ENCODE data around the gene PEA15. TPM values are rescaled to one million over a fixed set of nuclear protein-coding genes. Genes with fewer than 3 reads are reported as not detected.
A peak's percentile ranks its signal among the peaks of the same experiment; 100 is the strongest.

PEA15 gene, protein sequence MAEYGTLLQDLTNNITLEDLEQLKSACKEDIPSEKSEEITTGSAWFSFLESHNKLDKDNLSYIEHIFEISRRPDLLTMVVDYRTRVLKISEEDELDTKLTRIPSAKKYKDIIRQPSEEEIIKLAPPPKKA
- 19.4 TPM for polyA plus RNA-seq

- peak within 1 kb of the TSS; percentile 94 to 97 (median 96) for H3K27ac Mint-ChIP-seq
- H3K4me3 Mint-ChIP-seq, result peak within 1 kb of the TSS; percentile 90 to 98 (median 93)
- peaks cover 5% of the 10 kb centered on the region for H3K36me3 Mint-ChIP-seq
- H3K9me3 Mint-ChIP-seq, result no peaks in the 10 kb centered on the region
- H3K4me1 Mint-ChIP-seq, result peaks cover 39 to 63% (median 39%) of the 10 kb centered on the region in 3 donors
- no peaks in the 10 kb centered on the region for H3K27me3 Mint-ChIP-seq
Observed at GRCh38 chr1:160205242-160206035, at the start of gene PEA15. TSS of gene PEA15 (plus strand) at chr1:160205384. CDS start at chr1:160211545, 6,161 bp downstream.

DNA sequence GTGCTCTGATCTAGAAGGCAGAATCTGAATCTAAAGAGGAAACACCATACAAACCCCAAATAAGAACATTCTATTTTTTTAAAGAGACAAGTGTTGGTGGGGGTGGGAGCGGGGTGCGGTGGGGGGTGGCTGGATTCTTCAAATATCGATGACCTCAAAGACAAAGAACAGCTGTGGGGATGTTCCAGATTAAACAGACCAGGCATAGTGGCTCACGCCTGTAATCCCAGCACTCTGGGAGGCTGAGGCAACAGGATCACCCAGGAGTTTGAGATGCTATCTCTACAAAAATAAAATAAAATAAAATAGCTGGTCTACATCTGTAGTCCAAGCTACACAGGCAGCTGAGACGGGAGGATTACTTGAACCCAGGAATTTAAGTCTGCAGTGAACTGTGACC, 48.8 kb upstream of the PEA15 start:
- no peak overlapping the region for H3K27ac Mint-ChIP-seq
- peaks cover 2% of the 10 kb centered on the region for H3K27me3 Mint-ChIP-seq
- peaks cover 2% of the 10 kb centered on the region for H3K36me3 Mint-ChIP-seq
- no peaks in the 10 kb centered on the region for H3K9me3 Mint-ChIP-seq
- H3K4me1 Mint-ChIP-seq, result no peaks in the 10 kb centered on the region
- H3K4me3 Mint-ChIP-seq, result no peak overlapping the region

DNA sequence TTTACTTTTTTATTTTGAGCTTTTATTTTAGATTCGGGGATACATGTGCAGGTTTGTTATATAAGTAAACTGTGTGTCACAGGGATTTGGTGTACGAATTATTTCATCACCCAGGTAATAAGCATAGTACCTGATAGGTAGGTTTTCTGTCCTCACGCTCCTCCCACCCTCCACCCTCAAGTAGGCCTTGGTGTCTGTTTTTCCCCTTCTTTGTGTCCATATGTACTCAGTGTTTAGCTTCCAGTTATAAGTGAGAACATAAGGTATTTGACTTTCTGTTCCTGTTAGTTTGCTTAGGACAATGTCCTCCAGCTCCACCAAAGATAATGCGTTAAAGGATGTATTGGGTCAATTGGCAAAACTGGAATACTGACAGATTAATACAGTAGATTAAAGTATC, 48.0 kb upstream of the PEA15 start:
- Mint-ChIP-seq H3K27me3 (peaks cover 2% of the 10 kb centered on the region), H3K36me3 (no peaks in the 10 kb centered on the region), H3K27ac (no peak overlapping the region), H3K4me3 (no peak overlapping the region), H3K4me1 (peaks cover 0 to 4% (median 0%) of the 10 kb centered on the region in 3 donors), H3K9me3 (no peaks in the 10 kb centered on the region)

DNA sequence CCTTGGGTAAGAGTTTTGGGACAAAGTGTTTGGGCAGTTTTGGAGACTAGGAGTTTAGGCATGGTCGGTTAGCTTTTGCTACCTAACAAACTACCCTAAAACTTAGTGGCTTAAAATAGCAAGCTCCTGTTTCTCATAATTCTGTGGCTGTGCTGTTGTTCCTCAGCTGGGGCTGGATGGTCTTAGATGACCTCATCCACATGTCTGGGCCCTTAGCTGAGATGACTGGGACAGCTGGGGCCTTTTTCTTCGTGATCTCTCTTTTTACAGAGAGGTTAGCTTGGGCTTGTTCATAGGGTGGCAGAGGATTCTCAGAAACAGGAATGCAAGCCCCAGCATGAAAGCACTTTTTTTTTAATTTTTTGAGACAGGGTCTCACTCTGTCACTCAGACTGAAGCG, 47.2 kb upstream of the PEA15 start:
- Mint-ChIP-seq H3K36me3 (no peaks in the 10 kb centered on the region), H3K4me3 (no peak overlapping the region), H3K27me3 (peaks cover 2% of the 10 kb centered on the region), H3K4me1 (peaks cover 0 to 4% (median 0%) of the 10 kb centered on the region in 3 donors), H3K9me3 (no peaks in the 10 kb centered on the region), H3K27ac (no peak overlapping the region)

DNA sequence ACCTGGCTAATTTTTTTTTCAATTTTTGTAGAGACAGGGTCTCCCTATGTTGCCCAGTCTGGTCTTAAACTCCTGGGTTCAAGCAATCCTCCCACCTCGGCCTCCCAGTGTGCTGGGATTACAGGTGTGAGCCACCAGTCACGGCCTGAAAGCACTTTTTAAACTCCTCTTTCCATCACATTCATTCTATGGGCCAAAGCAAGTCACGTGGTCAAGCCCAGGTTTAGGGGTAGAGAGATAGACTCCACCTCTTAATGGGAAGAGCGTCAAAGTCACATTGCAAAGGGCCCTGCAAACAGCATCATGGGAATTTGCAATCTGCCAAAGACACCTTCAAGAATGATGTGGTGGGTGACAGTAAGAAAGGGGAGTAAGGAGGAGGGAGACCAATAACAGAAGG, 46.6 kb upstream of the PEA15 start:
- H3K9me3 Mint-ChIP-seq, result no peaks in the 10 kb centered on the region
- peak overlapping the region in 1 of 3 donors; percentile 42 for H3K27ac Mint-ChIP-seq
- no peaks in the 10 kb centered on the region for H3K36me3 Mint-ChIP-seq
- peaks cover 0 to 4% (median 0%) of the 10 kb centered on the region in 3 donors for H3K4me1 Mint-ChIP-seq
- no peak overlapping the region for H3K4me3 Mint-ChIP-seq
- H3K27me3 Mint-ChIP-seq, result peaks cover 2% of the 10 kb centered on the region

DNA sequence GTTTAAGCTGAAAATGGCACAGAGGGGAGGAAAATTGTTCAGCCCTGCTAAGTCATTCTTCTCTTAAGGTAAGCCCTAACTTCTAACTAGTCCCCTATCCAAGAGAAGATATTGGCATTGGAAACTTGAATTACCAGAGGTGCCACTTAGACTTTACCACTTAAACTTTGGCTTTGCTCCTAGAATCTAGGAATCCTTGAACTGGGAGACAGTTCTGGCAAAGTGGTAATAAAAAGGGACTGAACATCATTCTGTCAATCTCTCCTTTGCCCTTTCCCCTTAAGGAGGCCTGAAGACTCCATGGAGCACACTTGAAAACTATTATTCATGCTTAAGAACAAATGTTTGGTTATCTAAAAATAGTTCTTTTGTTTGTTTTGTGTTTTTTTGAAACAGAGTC, 45.3 kb upstream of the PEA15 start:
- Mint-ChIP-seq H3K9me3 (no peaks in the 10 kb centered on the region), H3K27me3 (peaks cover 2% of the 10 kb centered on the region), H3K4me1 (peaks cover 0 to 4% (median 0%) of the 10 kb centered on the region in 3 donors), H3K27ac (no peak overlapping the region), H3K36me3 (no peaks in the 10 kb centered on the region), H3K4me3 (no peak overlapping the region)

- Mint-ChIP-seq H3K36me3 (no peaks in the 10 kb centered on the region), H3K27ac (no peak overlapping the region), H3K27me3 (no peaks in the 10 kb centered on the region), H3K4me3 (no peak overlapping the region), H3K9me3 (no peaks in the 10 kb centered on the region), H3K4me1 (peaks cover 0 to 4% (median 0%) of the 10 kb centered on the region in 3 donors)
Observed at GRCh38 chr1:160161965-160162705, 43.0 kb upstream of the PEA15 start.

DNA sequence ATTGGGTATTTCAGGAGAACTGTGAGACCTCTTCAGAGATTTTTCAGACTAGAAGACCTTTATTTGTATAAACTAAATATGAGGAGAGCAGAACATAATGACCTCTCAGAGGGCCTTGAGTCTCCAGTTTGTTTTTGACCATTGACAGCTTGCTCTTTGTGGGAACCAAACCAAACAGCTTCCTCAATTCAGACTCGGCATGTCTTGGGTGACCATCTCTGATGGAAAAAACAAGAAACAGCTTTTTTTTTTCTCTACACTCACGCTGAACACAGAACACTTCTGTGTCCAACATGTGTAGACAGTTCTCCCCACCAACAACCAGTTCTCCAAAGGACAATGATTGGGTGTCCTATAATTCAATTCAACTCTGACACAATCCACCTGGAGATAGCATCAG, 42.3 kb upstream of the PEA15 start:
- no peak overlapping the region for H3K4me3 Mint-ChIP-seq
- no peak overlapping the region for H3K27ac Mint-ChIP-seq
- H3K4me1 Mint-ChIP-seq, result peaks cover 0 to 4% (median 3%) of the 10 kb centered on the region in 3 donors
- no peaks in the 10 kb centered on the region for H3K36me3 Mint-ChIP-seq
- no peaks in the 10 kb centered on the region for H3K27me3 Mint-ChIP-seq
- H3K9me3 Mint-ChIP-seq, result no peaks in the 10 kb centered on the region

GRCh38 chr1:160163615-160164014, 41.6 kb upstream of the PEA15 start:
- H3K4me3 Mint-ChIP-seq, result no peak overlapping the region
- H3K27ac Mint-ChIP-seq, result no peak overlapping the region
- no peaks in the 10 kb centered on the region for H3K9me3 Mint-ChIP-seq
- no peaks in the 10 kb centered on the region for H3K36me3 Mint-ChIP-seq
- no peaks in the 10 kb centered on the region for H3K27me3 Mint-ChIP-seq
- peaks cover 0 to 4% (median 4%) of the 10 kb centered on the region in 3 donors for H3K4me1 Mint-ChIP-seq

GRCh38 chr1:160164121-160164520, 41.1 kb upstream of the PEA15 start:
- H3K9me3 Mint-ChIP-seq, result no peaks in the 10 kb centered on the region
- no peaks in the 10 kb centered on the region for H3K27me3 Mint-ChIP-seq
- H3K27ac Mint-ChIP-seq, result no peak overlapping the region
- peaks cover 1 to 7% (median 6%) of the 10 kb centered on the region in 3 donors for H3K4me1 Mint-ChIP-seq
- no peak overlapping the region for H3K4me3 Mint-ChIP-seq
- no peaks in the 10 kb centered on the region for H3K36me3 Mint-ChIP-seq

DNA sequence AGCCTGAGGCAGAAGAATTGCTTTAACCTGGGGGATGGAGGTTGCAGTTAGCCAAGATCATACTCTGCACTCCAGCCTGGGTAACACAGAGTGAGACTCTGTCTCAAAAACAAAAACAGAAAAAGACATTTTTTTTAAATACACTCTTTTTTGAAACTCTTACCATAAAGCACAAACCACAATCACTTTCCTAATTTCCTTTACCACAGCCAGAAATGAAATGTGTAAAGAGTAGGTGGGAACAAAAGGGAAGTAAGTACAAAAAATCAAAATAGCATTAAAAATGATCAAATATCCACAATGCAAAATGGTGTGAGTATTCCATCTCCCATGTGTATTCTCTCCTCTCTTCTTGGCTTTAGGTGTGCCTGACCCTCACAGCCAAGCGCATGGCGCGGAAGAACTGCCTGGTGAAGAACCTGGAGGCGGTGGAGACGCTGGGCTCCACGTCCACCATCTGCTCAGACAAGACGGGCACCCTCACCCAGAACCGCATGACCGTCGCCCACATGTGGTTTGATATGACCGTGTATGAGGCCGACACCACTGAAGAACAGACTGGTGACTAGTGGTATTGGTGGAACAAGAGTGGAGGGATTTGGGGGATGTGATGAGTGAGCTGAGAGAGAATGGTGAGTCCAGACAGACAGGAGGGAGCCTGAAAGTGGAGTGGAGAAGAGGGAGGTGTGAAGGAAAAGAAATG, 38.9 kb upstream of the PEA15 start:
- no peak overlapping the region for H3K4me3 Mint-ChIP-seq
- H3K36me3 Mint-ChIP-seq, result no peaks in the 10 kb centered on the region
- peaks cover 4% of the 10 kb centered on the region for H3K27me3 Mint-ChIP-seq
- peaks cover 10 to 16% (median 15%) of the 10 kb centered on the region in 3 donors for H3K4me1 Mint-ChIP-seq
- no peaks in the 10 kb centered on the region for H3K9me3 Mint-ChIP-seq
- no peak overlapping the region for H3K27ac Mint-ChIP-seq

GRCh38 chr1:160167056-160167455, 38.1 kb upstream of the PEA15 start:
- Mint-ChIP-seq H3K9me3 (no peaks in the 10 kb centered on the region), H3K27ac (no peak overlapping the region), H3K4me3 (no peak overlapping the region), H3K4me1 (peaks cover 10 to 15% (median 12%) of the 10 kb centered on the region in 3 donors), H3K36me3 (no peaks in the 10 kb centered on the region), H3K27me3 (peaks cover 5% of the 10 kb centered on the region)

DNA sequence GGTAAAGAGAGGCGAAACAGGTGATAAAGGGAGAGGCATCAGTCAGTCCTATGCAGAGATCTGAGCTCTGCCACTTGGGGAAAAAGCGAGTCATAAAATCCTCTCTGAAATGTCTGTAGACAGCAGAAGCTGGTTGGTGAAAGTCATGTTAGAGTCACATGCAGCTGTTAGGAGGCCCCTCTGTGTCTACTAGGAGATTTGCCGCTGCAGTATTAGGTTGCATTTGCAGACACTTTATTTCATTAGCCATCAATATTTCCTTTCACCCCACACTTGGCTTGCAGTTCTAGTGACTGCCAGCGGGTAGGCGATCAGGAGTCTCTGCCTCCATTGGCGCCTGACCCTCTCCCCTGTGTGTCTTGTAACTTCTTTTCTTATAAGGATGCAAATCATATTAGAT, 37.6 kb upstream of the PEA15 start:
- Mint-ChIP-seq H3K27ac (no peak overlapping the region), H3K9me3 (no peaks in the 10 kb centered on the region), H3K4me1 (peaks cover 10 to 15% (median 12%) of the 10 kb centered on the region in 3 donors), H3K4me3 (no peak overlapping the region), H3K27me3 (peaks cover 5% of the 10 kb centered on the region), H3K36me3 (no peaks in the 10 kb centered on the region)

DNA sequence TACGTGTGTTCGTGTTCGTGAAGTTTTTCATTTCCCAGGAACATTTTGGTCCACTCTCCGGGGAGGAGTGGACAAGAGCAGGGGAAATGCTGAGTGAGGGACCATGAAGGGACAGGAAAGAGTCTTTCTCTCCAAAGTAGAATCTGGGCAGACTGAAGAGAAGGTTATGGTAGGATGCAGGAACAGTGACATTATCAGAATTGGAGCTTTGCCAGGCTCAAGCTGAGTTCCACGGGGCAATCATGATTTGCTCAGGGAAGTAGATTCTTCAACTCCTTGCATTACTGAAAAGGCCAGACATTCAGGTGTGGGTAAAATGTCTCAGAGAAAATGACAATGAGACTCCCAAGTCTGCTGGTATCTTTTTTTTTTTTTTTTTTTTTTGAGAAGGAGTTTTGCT, 37.2 kb upstream of the PEA15 start:
- no peak overlapping the region for H3K4me3 Mint-ChIP-seq
- H3K4me1 Mint-ChIP-seq, result peaks cover 10 to 15% (median 12%) of the 10 kb centered on the region in 3 donors
- H3K36me3 Mint-ChIP-seq, result no peaks in the 10 kb centered on the region
- no peaks in the 10 kb centered on the region for H3K9me3 Mint-ChIP-seq
- H3K27ac Mint-ChIP-seq, result no peak overlapping the region
- peaks cover 5% of the 10 kb centered on the region for H3K27me3 Mint-ChIP-seq
